ENCODE data around the gene KLK13. TPM values are rescaled to one million over a fixed set of nuclear protein-coding genes. Genes with fewer than 3 reads are reported as not detected.

Gene KLK13
- total and polyA plus RNA-seq, 4 experiments from 2014 or later, result not detected

DNA sequence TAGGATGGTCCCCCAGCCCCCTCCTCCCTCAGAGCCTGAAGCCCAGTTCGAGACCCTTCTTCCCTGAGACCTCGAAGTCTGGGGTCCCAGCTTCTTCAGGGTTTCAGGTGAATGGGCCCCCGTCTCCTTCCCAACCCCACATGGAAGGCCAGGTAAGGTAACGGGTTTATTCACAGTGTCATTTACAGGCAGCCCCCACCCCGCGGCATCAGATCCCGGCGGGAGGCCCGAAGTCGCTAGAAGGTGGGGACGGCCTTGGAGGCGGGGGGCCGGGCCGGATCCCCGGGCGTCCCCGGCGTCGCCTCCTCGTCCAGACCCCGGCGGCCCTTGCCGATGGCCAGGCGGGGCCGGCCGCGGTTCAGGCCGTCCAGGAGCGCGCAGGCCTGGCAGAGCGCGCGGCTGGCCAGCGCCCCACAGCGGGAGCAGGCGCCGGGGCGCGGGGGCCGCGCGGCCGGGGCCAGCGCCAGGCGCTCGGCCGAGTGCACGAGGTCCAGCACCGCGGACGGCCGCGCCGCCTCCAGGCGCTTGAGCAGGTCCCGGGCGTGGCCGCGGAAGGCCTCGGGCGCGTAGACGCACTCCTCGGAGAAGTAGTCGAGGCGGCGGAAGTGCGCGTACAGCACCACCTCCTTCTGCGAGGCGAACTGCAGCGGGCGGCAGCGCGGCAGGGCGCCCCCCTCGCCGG is 33.6 kb upstream of the KLK13 start:
- H3K9me3 Mint-ChIP-seq, result no peaks in the 10 kb centered on the region
- Histone ChIP-seq H3K9me3 (ENCODE audit: control insufficient read depth in 1 of 2, low read length in 2 of 2) (no peaks in the 10 kb centered on the region), H3K27me3 (ENCODE audit: insufficient read depth, low read length) (no peaks in the 10 kb centered on the region), H3K4me3 (ENCODE audit: low read length in 2 of 2) (no peak overlapping the region), H3K36me3 (ENCODE audit: insufficient read depth, low read length) (peaks cover 33% of the 10 kb centered on the region), H3K4me1 (ENCODE audit: insufficient read depth, low read length) (peaks cover 10% of the 10 kb centered on the region), H3K27ac (ENCODE audit: low read depth, low read length) (no peak overlapping the region)
- ChIA-PET POLR2A (ENCODE audit: partially characterized antibody) (no interaction called here), CTCF (ENCODE audit: partially characterized antibody) (no interaction called here)
- no peaks in the 10 kb centered on the region for H3K27me3 Mint-ChIP-seq
- DNase-seq, result peak in 3 of 5 donors; percentile 18 to 48 (median 22)
- H3K27ac Mint-ChIP-seq, result no peak overlapping the region
- peaks cover 22 to 35% (median 31%) of the 10 kb centered on the region in 4 donors for H3K4me1 Mint-ChIP-seq
- peaks cover 26 to 42% of the 10 kb centered on the region in 2 donors for H3K36me3 Mint-ChIP-seq
- peak overlapping the region in 1 of 8 donors; percentile 48 for H3K4me3 Mint-ChIP-seq
- intact Hi-C loops (cut with micrococcal nuclease), result loop anchor here (5.0 to 10.0 kb wide), 2 partner anchors 34 to 174 kb away; no protein-coding TSS in a partner anchor

DNA sequence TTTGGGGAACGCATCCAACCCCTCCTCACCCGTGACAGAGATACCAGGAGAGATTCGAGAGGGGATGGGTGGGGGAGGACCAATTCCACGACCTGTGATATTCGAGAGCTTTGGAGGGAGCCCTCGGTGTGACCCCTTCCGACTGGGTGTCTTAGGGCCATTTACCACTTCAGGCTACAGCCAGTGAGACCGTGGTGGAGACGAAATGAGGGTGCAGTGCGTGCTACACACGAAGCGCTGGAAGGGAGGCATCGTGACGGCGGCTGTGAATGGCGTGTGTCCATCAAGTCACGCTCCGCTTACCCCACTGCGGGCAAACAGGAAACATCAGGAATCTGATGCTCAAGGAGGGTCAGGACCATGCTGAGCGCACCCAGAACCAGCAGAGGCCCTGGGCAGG is 32.9 kb upstream of the KLK13 start:
- H3K27ac Mint-ChIP-seq, result no peak overlapping the region
- H3K4me3 Mint-ChIP-seq, result peak overlapping the region in 1 of 8 donors; percentile 36
- Histone ChIP-seq H3K9me3 (ENCODE audit: control insufficient read depth in 1 of 2, low read length in 2 of 2) (no peaks in the 10 kb centered on the region), H3K4me1 (ENCODE audit: insufficient read depth, low read length) (peaks cover 10% of the 10 kb centered on the region), H3K27ac (ENCODE audit: low read depth, low read length) (no peak overlapping the region), H3K4me3 (ENCODE audit: low read length in 2 of 2) (no peak overlapping the region), H3K36me3 (ENCODE audit: insufficient read depth, low read length) (peaks cover 26% of the 10 kb centered on the region), H3K27me3 (ENCODE audit: insufficient read depth, low read length) (no peaks in the 10 kb centered on the region)
- no peaks in the 10 kb centered on the region for H3K27me3 Mint-ChIP-seq
- intact Hi-C loops (cut with micrococcal nuclease), result loop anchor here (2.0 to 10.0 kb wide), 3 partner anchors 35 to 173 kb away; no protein-coding TSS in a partner anchor
- H3K4me1 Mint-ChIP-seq, result peaks cover 22 to 35% (median 29%) of the 10 kb centered on the region in 4 donors
- peaks cover 19 to 36% of the 10 kb centered on the region in 2 donors for H3K36me3 Mint-ChIP-seq
- ChIA-PET CTCF (ENCODE audit: partially characterized antibody) (interaction anchor here (1.1 kb wide), 1 partner anchor 24 kb away, joined by 3 read pairs; no protein-coding TSS in a partner anchor), POLR2A (ENCODE audit: partially characterized antibody) (no interaction called here)
- DNase-seq, result no peak
- no peaks in the 10 kb centered on the region for H3K9me3 Mint-ChIP-seq

DNA sequence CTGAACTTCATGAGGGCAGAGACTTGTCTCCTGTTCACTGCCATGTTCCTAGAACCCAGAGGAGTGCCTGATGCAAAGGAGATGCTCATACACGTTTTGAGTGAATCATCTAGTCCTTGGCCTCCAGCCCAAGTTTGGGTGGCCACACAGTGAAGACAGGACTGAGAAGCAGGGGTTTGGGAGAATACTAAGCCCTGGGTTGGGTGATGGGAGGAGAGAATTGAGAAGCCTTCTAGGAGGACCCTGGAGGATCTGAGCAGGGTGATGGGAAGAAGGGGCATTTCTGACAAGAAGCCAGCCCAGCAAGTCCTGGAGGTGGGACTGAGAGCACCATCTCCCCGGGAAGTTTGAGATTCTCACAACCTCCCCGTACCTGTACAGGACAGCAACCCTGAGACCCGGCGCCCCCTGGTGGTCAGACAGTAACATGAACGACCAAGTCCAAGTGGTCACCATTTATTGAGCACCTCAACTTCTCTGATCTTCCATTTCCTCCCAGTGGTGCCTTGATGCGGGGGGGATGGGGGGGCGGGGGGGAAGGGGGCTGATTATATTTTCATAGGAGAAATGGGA is 32.4 kb upstream of the KLK13 start:
- no peaks in the 10 kb centered on the region for H3K9me3 Mint-ChIP-seq
- H3K27me3 Mint-ChIP-seq, result no peaks in the 10 kb centered on the region
- H3K36me3 ChIP-seq (ENCODE audit: insufficient read depth, low read length), result peaks cover 21% of the 10 kb centered on the region
- POLR2A ChIA-PET (ENCODE audit: partially characterized antibody), result no interaction called here
- H3K4me1 ChIP-seq (ENCODE audit: insufficient read depth, low read length), result peaks cover 10% of the 10 kb centered on the region
- intact Hi-C loops (cut with micrococcal nuclease), result loop anchor here (2.0 to 10.0 kb wide), 3 partner anchors 35 to 172 kb away; no protein-coding TSS in a partner anchor
- H3K4me3 ChIP-seq (ENCODE audit: low read length in 2 of 2), result no peak overlapping the region
- peak overlapping the region in 1 of 8 donors; percentile 36 for H3K4me3 Mint-ChIP-seq
- H3K36me3 Mint-ChIP-seq, result peaks cover 14 to 30% of the 10 kb centered on the region in 2 donors
- H3K27ac ChIP-seq (ENCODE audit: low read depth, low read length), result no peak overlapping the region
- CTCF ChIA-PET (ENCODE audit: partially characterized antibody), result interaction anchor here (0.7 to 1.7 kb wide), 11 partner anchors 8 to 77 kb away, joined by 3 to 8 read pairs (median 5); no protein-coding TSS in a partner anchor
- peaks cover 19 to 35% (median 26%) of the 10 kb centered on the region in 4 donors for H3K4me1 Mint-ChIP-seq
- no peaks in the 10 kb centered on the region for H3K27me3 ChIP-seq (ENCODE audit: insufficient read depth, low read length)
- peak; percentile 49 to 57 (median 56) for DNase-seq
- peak overlapping the region in 6 of 7 donors; percentile 35 to 77 (median 47) for H3K27ac Mint-ChIP-seq
- no peaks in the 10 kb centered on the region for H3K9me3 ChIP-seq (ENCODE audit: control insufficient read depth in 1 of 2, low read length in 2 of 2)

DNA sequence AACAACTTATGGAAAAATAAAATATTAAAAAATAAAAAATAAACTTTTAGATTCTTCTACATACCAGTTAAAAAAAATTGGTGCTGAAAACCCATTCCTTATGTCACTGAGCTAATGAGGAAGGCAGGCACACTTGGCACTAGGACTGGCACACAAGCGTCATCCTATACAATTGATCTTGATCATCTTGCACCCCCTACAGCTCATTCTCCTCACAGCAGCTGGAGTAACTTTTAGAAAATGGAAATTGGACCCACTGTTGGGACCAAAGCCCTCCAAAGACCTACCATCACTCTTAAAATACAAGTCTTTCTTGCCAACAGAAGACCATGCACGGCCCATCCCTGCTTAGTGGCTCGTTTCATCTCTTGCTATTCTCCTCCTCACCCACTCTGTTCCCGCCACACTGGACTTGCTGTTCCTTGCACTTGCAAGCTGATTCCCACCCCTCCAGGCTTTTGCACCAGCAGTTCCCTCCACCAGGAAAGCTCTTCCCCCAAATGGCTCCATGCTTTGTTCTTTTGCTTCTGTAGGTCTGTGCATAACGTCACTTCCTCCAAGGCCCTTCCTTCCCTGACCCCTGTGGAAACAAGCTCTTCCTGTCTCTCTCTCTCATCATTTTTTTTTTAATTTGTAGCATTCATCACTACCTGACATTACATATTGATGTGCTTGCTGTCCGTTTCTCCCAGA is 31.7 kb upstream of the KLK13 start:
- Mint-ChIP-seq H3K36me3 (peaks cover 14 to 26% of the 10 kb centered on the region in 2 donors), H3K4me1 (peaks cover 19 to 34% (median 25%) of the 10 kb centered on the region in 4 donors), H3K27ac (peak overlapping the region in 6 of 7 donors; percentile 35 to 77 (median 47)), H3K4me3 (peak overlapping the region in 1 of 8 donors; percentile 3), H3K27me3 (no peaks in the 10 kb centered on the region), H3K9me3 (no peaks in the 10 kb centered on the region)
- Histone ChIP-seq H3K36me3 (ENCODE audit: insufficient read depth, low read length) (peaks cover 15% of the 10 kb centered on the region), H3K9me3 (ENCODE audit: control insufficient read depth in 1 of 2, low read length in 2 of 2) (no peaks in the 10 kb centered on the region), H3K4me3 (ENCODE audit: low read length in 2 of 2) (no peak overlapping the region), H3K4me1 (ENCODE audit: insufficient read depth, low read length) (peaks cover 10% of the 10 kb centered on the region), H3K27ac (ENCODE audit: low read depth, low read length) (no peak overlapping the region), H3K27me3 (ENCODE audit: insufficient read depth, low read length) (no peaks in the 10 kb centered on the region)
- POLR2A ChIA-PET (ENCODE audit: partially characterized antibody), result no interaction called here
- CTCF ChIA-PET (ENCODE audit: partially characterized antibody), result interaction anchor here (0.7 to 1.7 kb wide), 11 partner anchors 8 to 78 kb away, joined by 3 to 8 read pairs (median 5); no protein-coding TSS in a partner anchor
- intact Hi-C loops (cut with micrococcal nuclease), result loop anchor here (2.0 to 10.0 kb wide), 3 partner anchors 36 to 172 kb away; no protein-coding TSS in a partner anchor
- DNase-seq, result no peak

DNA sequence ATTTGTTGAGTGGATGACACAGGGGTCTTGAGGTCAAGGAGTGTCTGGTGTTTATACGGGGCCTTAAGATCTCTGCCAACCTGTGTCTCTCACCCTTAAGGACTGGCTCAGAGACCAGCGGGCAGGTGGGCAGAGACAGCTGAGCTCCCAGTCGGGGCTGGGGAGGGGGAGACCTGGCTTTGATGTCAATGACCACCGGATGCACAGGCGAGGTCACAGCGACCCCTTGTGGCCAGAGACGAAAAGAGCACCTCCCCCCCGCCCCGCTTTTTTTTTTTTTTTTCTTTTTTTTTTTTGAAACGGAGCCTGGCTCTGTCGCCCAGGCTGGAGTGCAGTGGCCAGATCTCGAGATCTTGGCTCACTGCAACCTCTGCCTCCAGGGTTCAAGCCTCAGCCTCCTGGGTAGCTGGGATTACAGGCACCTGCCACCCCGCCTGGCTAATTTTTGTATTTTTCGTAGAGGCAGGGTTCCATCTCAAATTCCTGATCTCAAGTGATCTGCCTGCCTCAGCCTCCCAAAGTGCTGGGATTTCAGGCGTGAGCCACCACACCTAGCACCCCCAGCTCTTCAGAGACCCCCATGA is 29.9 kb upstream of the KLK13 start:
- H3K4me1 ChIP-seq (ENCODE audit: insufficient read depth, low read length), result peaks cover 10% of the 10 kb centered on the region
- no peak overlapping the region for H3K4me3 Mint-ChIP-seq
- H3K9me3 Mint-ChIP-seq, result no peaks in the 10 kb centered on the region
- H3K27ac Mint-ChIP-seq, result no peak overlapping the region
- DNase-seq, result peak in 1 of 5 donors; percentile 17
- intact Hi-C loops (cut with micrococcal nuclease), result loop anchor here (5.0 to 10.0 kb wide), 2 partner anchors 38 to 170 kb away; no protein-coding TSS in a partner anchor
- H3K36me3 Mint-ChIP-seq, result peaks cover 11 to 16% of the 10 kb centered on the region in 2 donors
- H3K9me3 ChIP-seq (ENCODE audit: control insufficient read depth in 1 of 2, low read length in 2 of 2), result no peaks in the 10 kb centered on the region
- POLR2A ChIA-PET (ENCODE audit: partially characterized antibody), result no interaction called here
- no peak overlapping the region for H3K27ac ChIP-seq (ENCODE audit: low read depth, low read length)
- CTCF ChIA-PET (ENCODE audit: partially characterized antibody), result interaction anchor here (0.6 to 1.6 kb wide), 7 partner anchors 8 to 1161 kb away, joined by 3 to 4 read pairs (median 4); partner anchors contain the start of gene CTU1
- H3K27me3 Mint-ChIP-seq, result no peaks in the 10 kb centered on the region
- no peak overlapping the region for H3K4me3 ChIP-seq (ENCODE audit: low read length in 2 of 2)
- peaks cover 1% of the 10 kb centered on the region for H3K36me3 ChIP-seq (ENCODE audit: insufficient read depth, low read length)
- no peaks in the 10 kb centered on the region for H3K27me3 ChIP-seq (ENCODE audit: insufficient read depth, low read length)
- peaks cover 14 to 26% (median 19%) of the 10 kb centered on the region in 4 donors for H3K4me1 Mint-ChIP-seq

DNA sequence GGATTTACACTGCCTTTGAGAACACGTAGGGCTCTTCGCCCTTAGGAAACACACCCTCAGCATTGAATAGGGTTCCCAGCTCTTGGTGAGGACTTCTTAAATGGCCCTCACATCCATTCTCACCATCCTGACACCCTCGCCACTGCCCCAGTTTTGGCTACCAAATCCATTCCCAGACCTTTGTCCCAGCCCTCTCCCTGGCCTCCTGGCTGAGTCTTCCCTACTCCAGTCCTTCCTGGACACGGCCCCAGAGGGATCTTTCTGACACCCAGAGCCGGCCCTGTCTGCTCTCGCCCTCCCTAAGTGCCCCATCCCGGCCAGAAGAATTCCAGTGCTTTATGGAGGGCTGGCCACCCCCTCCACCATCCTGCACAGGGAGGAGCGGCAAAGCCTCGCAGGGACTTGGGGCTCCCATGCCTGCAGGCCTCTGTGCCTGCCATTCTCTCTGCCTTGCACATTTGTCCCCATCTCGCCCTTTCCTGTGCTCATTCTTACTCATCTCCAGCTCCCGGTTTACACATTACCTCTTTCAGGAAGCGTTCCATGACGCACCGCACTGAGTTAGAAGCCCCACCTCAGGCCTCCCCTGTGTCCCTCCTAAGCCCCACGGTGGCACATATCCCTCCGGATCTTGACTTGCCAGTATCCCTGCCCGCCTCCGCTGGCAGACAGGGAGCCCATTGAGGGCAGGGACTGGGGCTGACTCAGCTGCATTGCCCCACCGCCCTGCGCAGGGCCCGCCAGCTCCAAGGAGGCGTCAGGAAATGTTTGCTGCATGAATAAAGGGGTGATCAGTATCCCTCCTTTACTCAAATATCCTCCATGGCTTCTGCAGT is 28.8 kb upstream of the KLK13 start:
- Mint-ChIP-seq H3K36me3 (peaks cover 5 to 9% of the 10 kb centered on the region in 2 donors), H3K27ac (peak overlapping the region in 2 of 7 donors; percentile 5 to 82), H3K27me3 (no peaks in the 10 kb centered on the region), H3K4me3 (no peak overlapping the region), H3K4me1 (peaks cover 10 to 20% (median 15%) of the 10 kb centered on the region in 4 donors), H3K9me3 (no peaks in the 10 kb centered on the region)
- peaks cover 10% of the 10 kb centered on the region for H3K4me1 ChIP-seq (ENCODE audit: insufficient read depth, low read length)
- POLR2A ChIA-PET (ENCODE audit: partially characterized antibody), result no interaction called here
- intact Hi-C loops (cut with micrococcal nuclease), result loop anchor here (10.0 kb wide), 1 partner anchor 169 kb away; no protein-coding TSS in a partner anchor
- no peak overlapping the region for H3K4me3 ChIP-seq (ENCODE audit: low read length in 2 of 2)
- CTCF ChIA-PET (ENCODE audit: partially characterized antibody), result interaction anchor here (1.6 kb wide), 1 partner anchor 9 kb away, joined by 4 read pairs; no protein-coding TSS in a partner anchor
- H3K27ac ChIP-seq (ENCODE audit: low read depth, low read length), result no peak overlapping the region
- DNase-seq, result no peak
- no peaks in the 10 kb centered on the region for H3K9me3 ChIP-seq (ENCODE audit: control insufficient read depth in 1 of 2, low read length in 2 of 2)
- H3K27me3 ChIP-seq (ENCODE audit: insufficient read depth, low read length), result no peaks in the 10 kb centered on the region
- no peaks in the 10 kb centered on the region for H3K36me3 ChIP-seq (ENCODE audit: insufficient read depth, low read length)
